Erythroblast (primary cell): Measurements from ENCODE around the gene PAGE2.

Experiments used
- GATA1 ChIP-seq: IDR thresholded peaks from 2 replicates; pipeline ENCODE4 v1.6.1; 2011; ENCODE audit warnings: low read depth, mild to moderate bottlenecking, control low read depth, low read length, moderate library complexity
- POLR2A ChIP-seq: IDR thresholded peaks from 2 replicates; pipeline ENCODE4 v1.6.1; 2011; ENCODE audit warnings: mild to moderate bottlenecking, low read length

GRCh38 chrX:55120761-55121358, 32.0 kb downstream of the PAGE2 start:
- TF ChIP-seq POLR2A (no peak), GATA1 (no peak)
